T-helper 2 cell treated with Interferon-gamma antibody and Interleukin-4, amounts not matched to agents 5 μg/mL and 100 μg/mL, for 36 hours (primary cell): ENCODE results near the gene PDZD2.

Experiments
- DNase-seq: peaks from one replicate; pipeline ENCODE4 v3.0.0; 2021; ENCODE audit warnings: low spot score
- H3K27ac Mint-ChIP-seq: one replicate; pipeline ENCODE4 v1.8.0; 2021; ENCODE audit warnings: mild to moderate bottlenecking, mixed read lengths
- H3K27me3 Mint-ChIP-seq: one replicate; pipeline ENCODE4 v1.8.0; 2021; ENCODE audit warnings: low read depth, mixed read lengths
- H3K36me3 Mint-ChIP-seq: one replicate; pipeline ENCODE4 v1.8.0; 2021; ENCODE audit warnings: low read depth, mixed read lengths
- H3K4me1 Mint-ChIP-seq: one replicate; pipeline ENCODE4 v1.8.0; 2021; ENCODE audit warnings: low read depth, mixed read lengths
- H3K4me3 Mint-ChIP-seq: one replicate; pipeline ENCODE4 v1.8.0; 2022; ENCODE audit warnings: mild to moderate bottlenecking, moderate library complexity, mixed read lengths
- H3K9me3 Mint-ChIP-seq: one replicate; pipeline ENCODE4 v1.8.0; 2021; ENCODE audit warnings: mixed read lengths

Gene PDZD2

GRCh38 chr5:31860726-31861433 lies 221.9 kb downstream of the PDZD2 start:
- Mint-ChIP-seq H3K4me3 (no peak overlapping the region), H3K9me3 (peaks cover 17% of the 10 kb centered on the region), H3K27me3 (peaks cover 15% of the 10 kb centered on the region), H3K4me1 (no peaks in the 10 kb centered on the region), H3K36me3 (no peaks in the 10 kb centered on the region), H3K27ac (no peak overlapping the region)
- no peak for DNase-seq

GRCh38 chr5:31861601-31862000 lies 222.7 kb downstream of the PDZD2 start:
- no peak for DNase-seq
- H3K4me3 Mint-ChIP-seq: no peak overlapping the region
- peaks cover 10% of the 10 kb centered on the region for H3K27me3 Mint-ChIP-seq
- no peak overlapping the region for H3K27ac Mint-ChIP-seq
- H3K36me3 Mint-ChIP-seq: no peaks in the 10 kb centered on the region
- H3K4me1 Mint-ChIP-seq: no peaks in the 10 kb centered on the region
- H3K9me3 Mint-ChIP-seq: peaks cover 17% of the 10 kb centered on the region

GRCh38 chr5:31863991-31864411 lies 225.1 kb downstream of the PDZD2 start:
- Mint-ChIP-seq H3K27me3 (peaks cover 5% of the 10 kb centered on the region), H3K4me3 (no peak overlapping the region), H3K36me3 (no peaks in the 10 kb centered on the region), H3K9me3 (peaks cover 14% of the 10 kb centered on the region), H3K4me1 (no peaks in the 10 kb centered on the region), H3K27ac (no peak overlapping the region)
- no peak for DNase-seq

- no peak for DNase-seq
- Mint-ChIP-seq H3K9me3 (no peaks in the 10 kb centered on the region), H3K27me3 (peaks cover 5% of the 10 kb centered on the region), H3K4me1 (no peaks in the 10 kb centered on the region), H3K4me3 (no peak overlapping the region), H3K36me3 (no peaks in the 10 kb centered on the region), H3K27ac (no peak overlapping the region)
Observed at GRCh38 chr5:31866166-31866565, 227.2 kb downstream of the PDZD2 start.

- no peaks in the 10 kb centered on the region for H3K36me3 Mint-ChIP-seq
- no peak for DNase-seq
- H3K4me1 Mint-ChIP-seq: no peaks in the 10 kb centered on the region
- no peaks in the 10 kb centered on the region for H3K9me3 Mint-ChIP-seq
- peaks cover 5% of the 10 kb centered on the region for H3K27me3 Mint-ChIP-seq
- H3K27ac Mint-ChIP-seq: no peak overlapping the region
- H3K4me3 Mint-ChIP-seq: no peak overlapping the region
Observed at GRCh38 chr5:31867219-31867618, 228.3 kb downstream of the PDZD2 start.

GRCh38 chr5:31880449-31880848 lies 241.5 kb downstream of the PDZD2 start:
- Mint-ChIP-seq H3K36me3 (no peaks in the 10 kb centered on the region), H3K27me3 (no peaks in the 10 kb centered on the region), H3K4me1 (no peaks in the 10 kb centered on the region), H3K27ac (no peak overlapping the region), H3K9me3 (no peaks in the 10 kb centered on the region), H3K4me3 (no peak overlapping the region)
- no peak for DNase-seq

- H3K27ac Mint-ChIP-seq: no peak overlapping the region
- no peak for DNase-seq
- no peaks in the 10 kb centered on the region for H3K4me1 Mint-ChIP-seq
- no peaks in the 10 kb centered on the region for H3K27me3 Mint-ChIP-seq
- no peaks in the 10 kb centered on the region for H3K36me3 Mint-ChIP-seq
- H3K4me3 Mint-ChIP-seq: no peak overlapping the region
- H3K9me3 Mint-ChIP-seq: no peaks in the 10 kb centered on the region
Observed at GRCh38 chr5:31884896-31885295, 246.0 kb downstream of the PDZD2 start.

GRCh38 chr5:31886206-31886605 lies 247.3 kb downstream of the PDZD2 start:
- no peak overlapping the region for H3K27ac Mint-ChIP-seq
- no peaks in the 10 kb centered on the region for H3K9me3 Mint-ChIP-seq
- no peaks in the 10 kb centered on the region for H3K36me3 Mint-ChIP-seq
- no peak overlapping the region for H3K4me3 Mint-ChIP-seq
- no peaks in the 10 kb centered on the region for H3K4me1 Mint-ChIP-seq
- H3K27me3 Mint-ChIP-seq: no peaks in the 10 kb centered on the region
- DNase-seq: no peak

GRCh38 chr5:31887556-31887955 lies 248.6 kb downstream of the PDZD2 start:
- Mint-ChIP-seq H3K4me3 (no peak overlapping the region), H3K36me3 (no peaks in the 10 kb centered on the region)
- DNase-seq: no peak

GRCh38 chr5:31888564-31888963 lies 249.6 kb downstream of the PDZD2 start:
- H3K27ac Mint-ChIP-seq: no peak overlapping the region
- DNase-seq: no peak
- H3K27me3 Mint-ChIP-seq: no peaks in the 10 kb centered on the region
- no peaks in the 10 kb centered on the region for H3K36me3 Mint-ChIP-seq
- H3K9me3 Mint-ChIP-seq: no peaks in the 10 kb centered on the region
- H3K4me3 Mint-ChIP-seq: no peak overlapping the region
- H3K4me1 Mint-ChIP-seq: no peaks in the 10 kb centered on the region

More at GRCh38 chr5:31887556-31887955, 248.6 kb downstream of the PDZD2 start:
- Mint-ChIP-seq H3K27ac (no peak overlapping the region), H3K9me3 (no peaks in the 10 kb centered on the region), H3K27me3 (no peaks in the 10 kb centered on the region), H3K4me1 (no peaks in the 10 kb centered on the region)

GRCh38 chr5:31889001-31889561 lies 250.2 kb downstream of the PDZD2 start:
- Mint-ChIP-seq H3K27me3 (no peaks in the 10 kb centered on the region), H3K27ac (no peak overlapping the region), H3K4me3 (no peak overlapping the region), H3K4me1 (no peaks in the 10 kb centered on the region), H3K9me3 (no peaks in the 10 kb centered on the region), H3K36me3 (no peaks in the 10 kb centered on the region)
- DNase-seq: no peak

- Mint-ChIP-seq H3K27me3 (no peaks in the 10 kb centered on the region), H3K4me1 (no peaks in the 10 kb centered on the region), H3K36me3 (no peaks in the 10 kb centered on the region), H3K27ac (no peak overlapping the region), H3K9me3 (no peaks in the 10 kb centered on the region), H3K4me3 (no peak overlapping the region)
- DNase-seq: no peak
Observed at GRCh38 chr5:31890046-31890445, 251.1 kb downstream of the PDZD2 start.

- DNase-seq: no peak
- Mint-ChIP-seq H3K4me3 (no peak overlapping the region), H3K9me3 (no peaks in the 10 kb centered on the region), H3K36me3 (no peaks in the 10 kb centered on the region), H3K27ac (no peak overlapping the region), H3K27me3 (no peaks in the 10 kb centered on the region), H3K4me1 (no peaks in the 10 kb centered on the region)
Observed at GRCh38 chr5:31894141-31894540, 255.2 kb downstream of the PDZD2 start.

- H3K27ac Mint-ChIP-seq: no peak overlapping the region
- no peak for DNase-seq
- H3K36me3 Mint-ChIP-seq: no peaks in the 10 kb centered on the region
- H3K9me3 Mint-ChIP-seq: no peaks in the 10 kb centered on the region
- H3K4me3 Mint-ChIP-seq: no peak overlapping the region
- H3K4me1 Mint-ChIP-seq: no peaks in the 10 kb centered on the region
- H3K27me3 Mint-ChIP-seq: no peaks in the 10 kb centered on the region
Observed at GRCh38 chr5:31895199-31895820, 256.4 kb downstream of the PDZD2 start.
